ENCODE data around the gene METAP1D. TPM values are rescaled to one million over a fixed set of nuclear protein-coding genes. Genes with fewer than 3 reads are reported as not detected.

Gene METAP1D
- total RNA-seq, 1 experiment from 2014 or later, result 5.2 TPM

DNA sequence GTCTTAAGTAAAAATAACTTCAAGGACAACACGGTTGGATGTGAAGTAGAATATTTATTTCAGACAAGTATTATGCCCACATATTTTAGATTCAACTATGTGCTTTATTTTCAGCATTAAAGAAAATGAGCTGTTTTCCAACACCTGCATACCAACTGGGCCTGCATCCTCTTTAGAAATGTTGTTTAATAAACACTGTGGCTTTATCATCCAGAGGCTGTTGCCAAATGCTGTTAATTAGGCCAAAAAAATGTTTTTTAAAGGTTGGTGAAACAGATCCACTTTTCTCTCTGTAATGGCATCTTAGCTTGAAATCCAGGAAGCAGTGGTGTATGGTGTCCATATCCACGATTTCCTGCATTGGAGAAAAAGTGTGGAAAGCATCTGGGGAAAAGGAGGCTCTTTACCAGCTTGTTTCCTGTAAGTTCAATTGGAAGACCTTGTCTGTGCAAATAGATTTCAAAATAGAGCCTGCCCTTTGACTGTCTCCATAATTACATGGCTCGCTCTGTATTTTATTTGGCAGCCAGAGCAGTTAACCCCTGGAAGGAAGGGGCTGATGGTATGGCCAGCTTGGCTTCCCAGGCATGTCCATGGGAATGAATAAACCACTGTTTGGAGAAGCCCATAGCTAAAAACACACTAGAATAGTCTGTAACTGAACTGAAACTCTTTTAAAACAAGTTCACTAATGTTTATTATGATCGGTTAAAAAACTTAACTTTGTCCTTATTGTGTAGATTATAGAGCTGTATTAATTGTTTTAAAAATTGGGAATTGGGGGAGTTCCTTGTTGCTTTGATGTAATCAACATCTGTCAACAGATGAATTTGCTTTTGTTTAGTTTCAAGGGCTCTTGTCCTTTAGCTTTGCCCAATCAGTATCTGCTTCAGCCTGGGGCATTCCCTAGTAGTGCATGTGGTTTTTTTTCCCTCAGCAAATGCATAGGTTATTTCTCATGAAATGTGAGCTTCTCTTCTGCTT is 52.5 kb downstream of the METAP1D start:
- Histone ChIP-seq H3K27ac (ENCODE audit: insufficient read length, low read depth, low read length) (no peak overlapping the region), H3K23ac (ENCODE audit: insufficient read length, low read depth, low read length) (no peak overlapping the region), H2AK5ac (ENCODE audit: insufficient read length, low read length) (no peak overlapping the region), H2BK120ac (ENCODE audit: low read depth, low read length, poor library complexity, severe bottlenecking) (no peak overlapping the region), H3K4ac (ENCODE audit: low read depth, low read length) (no peak overlapping the region), H2BK20ac (ENCODE audit: low read depth, low read length, poor library complexity, severe bottlenecking) (no peak overlapping the region), H3K4me2 (ENCODE audit: insufficient read depth, insufficient read length, low read length) (no peak overlapping the region), H3K23me2 (ENCODE audit: insufficient read length, low read depth, low read length, poor library complexity, severe bottlenecking) (no peaks in the 10 kb centered on the region), H3K27me3 (ENCODE audit: insufficient read depth, low read length) (no peaks in the 10 kb centered on the region), H4K20me1 (ENCODE audit: control insufficient read depth, insufficient read depth, insufficient read length) (no peaks in the 10 kb centered on the region), H3K9me3 (ENCODE audit: control insufficient read depth, low read depth, low read length) (no peaks in the 10 kb centered on the region), H3K14ac (ENCODE audit: insufficient read depth, low read length) (no peak overlapping the region), H4K8ac (replicated peaks; ENCODE audit: insufficient read length, low read depth, low read length) (no peak overlapping the region), H4K5ac (ENCODE audit: insufficient read length, low read depth, low read length) (no peak overlapping the region), H2BK5ac (ENCODE audit: insufficient read length, low read length) (no peak overlapping the region), H3T11ph (ENCODE audit: low read length) (no peak overlapping the region), H4K91ac (ENCODE audit: insufficient read length, low read depth, low read length) (no peak overlapping the region), H3K56ac (ENCODE audit: insufficient read length, low read depth, low read length) (no peak overlapping the region), H3K18ac (ENCODE audit: insufficient read length, low read depth, low read length) (no peak overlapping the region), H2BK12ac (ENCODE audit: insufficient read length, low read depth, low read length) (no peak overlapping the region), H2BK15ac (ENCODE audit: low read depth, low read length) (no peak overlapping the region), H3K4me1 (ENCODE audit: insufficient read depth, low read length) (no peaks in the 10 kb centered on the region), H3K9ac (ENCODE audit: extremely low read depth, insufficient read length, low read length) (no peak overlapping the region), H2AFZ (ENCODE audit: low read length) (no peak overlapping the region), H3K79me1 (ENCODE audit: insufficient read depth, low read depth, low read length, poor library complexity, severe bottlenecking) (no peaks in the 10 kb centered on the region), H3K79me2 (ENCODE audit: insufficient read depth, low read length) (no peaks in the 10 kb centered on the region)
- no peak overlapping the region for H3K4me3 Mint-ChIP-seq
- TF ChIP-seq, protein P1, sequence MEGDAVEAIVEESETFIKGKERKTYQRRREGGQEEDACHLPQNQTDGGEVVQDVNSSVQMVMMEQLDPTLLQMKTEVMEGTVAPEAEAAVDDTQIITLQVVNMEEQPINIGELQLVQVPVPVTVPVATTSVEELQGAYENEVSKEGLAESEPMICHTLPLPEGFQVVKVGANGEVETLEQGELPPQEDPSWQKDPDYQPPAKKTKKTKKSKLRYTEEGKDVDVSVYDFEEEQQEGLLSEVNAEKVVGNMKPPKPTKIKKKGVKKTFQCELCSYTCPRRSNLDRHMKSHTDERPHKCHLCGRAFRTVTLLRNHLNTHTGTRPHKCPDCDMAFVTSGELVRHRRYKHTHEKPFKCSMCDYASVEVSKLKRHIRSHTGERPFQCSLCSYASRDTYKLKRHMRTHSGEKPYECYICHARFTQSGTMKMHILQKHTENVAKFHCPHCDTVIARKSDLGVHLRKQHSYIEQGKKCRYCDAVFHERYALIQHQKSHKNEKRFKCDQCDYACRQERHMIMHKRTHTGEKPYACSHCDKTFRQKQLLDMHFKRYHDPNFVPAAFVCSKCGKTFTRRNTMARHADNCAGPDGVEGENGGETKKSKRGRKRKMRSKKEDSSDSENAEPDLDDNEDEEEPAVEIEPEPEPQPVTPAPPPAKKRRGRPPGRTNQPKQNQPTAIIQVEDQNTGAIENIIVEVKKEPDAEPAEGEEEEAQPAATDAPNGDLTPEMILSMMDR (conservative IDR thresholded peaks at IDR 0.05), result no peak
- H3K27me3 Mint-ChIP-seq (ENCODE audit: low read depth), result no peaks in the 10 kb centered on the region
- H3K4me1 Mint-ChIP-seq, result no peaks in the 10 kb centered on the region
- no peaks in the 10 kb centered on the region for H3K36me3 Mint-ChIP-seq (ENCODE audit: insufficient read depth in 1 of 3, low read depth in 3 of 3)
- no peak overlapping the region; a peak in 1 of 7 replicates for H3K27ac Mint-ChIP-seq
- no peak for DNase-seq
- H3K9me3 Mint-ChIP-seq, result no peaks in the 10 kb centered on the region
- WGBS (ENCODE audit: extremely low coverage, insufficient read length, low lambda C conversion rate), result no CpG with 5 or more reads among the region's 4 CpGs
